ENCODE measurements around the gene DENND4B. TPM values are rescaled to one million over a fixed set of nuclear protein-coding genes. Genes with fewer than 3 reads are reported as not detected.

DENND4B gene
- total RNA-seq (2022; extraction: Qiagen RNA extraction) = 26.8 to 35.4 TPM (median 31.5 TPM) in 5 replicates

GRCh38 chr1:153946622-153947241 lies at the start of gene DENND4B:
TSS of gene DENND4B (minus strand) at chr1:153946718. CDS start at chr1:153944374, 2,344 bp downstream.

GRCh38 chr1:153990468-153991150 lies 44.1 kb upstream of the DENND4B start, which contains the start of gene RPS27:
TSS of gene RPS27 (plus strand) at chr1:153990762. CDS start at chr1:153990797, 35 bp downstream.

GRCh38 chr1:153985941-153986761 lies 39.6 kb upstream of the DENND4B start, which contains the start of gene RAB13:
TSS of gene RAB13 (minus strand) at chr1:153986339. CDS start at chr1:153986236, 103 bp downstream.

GRCh38 chr1:153977250-153978240 lies 31.0 kb upstream of the DENND4B start, which contains the start of gene JTB:
TSS of gene JTB (minus strand) at chr1:153977674. CDS start at chr1:153977252, 422 bp downstream.

GRCh38 chr1:153967107-153967999 lies 20.8 kb upstream of the DENND4B start, which contains the start of gene CREB3L4:
TSS of gene CREB3L4 (plus strand) at chr1:153967902. CDS start at chr1:153968526, 624 bp downstream.

GRCh38 chr1:153963030-153963849 lies 16.7 kb upstream of the DENND4B start, which contains the start of gene SLC39A1:
TSS of gene SLC39A1 (minus strand) at chr1:153963537. CDS start at chr1:153962715, 822 bp downstream.

GRCh38 chr1:153958111-153958960 lies 11.8 kb upstream of the DENND4B start, which contains the start of gene CRTC2:
TSS of gene CRTC2 (minus strand) at chr1:153958612. CDS start at chr1:153958497, 115 bp downstream.

GRCh38 chr1:153922972-153923925 lies 23.3 kb downstream of the DENND4B start, which contains the start of gene GATAD2B:
TSS of gene GATAD2B (minus strand) at chr1:153922972. CDS start at chr1:153828347, 94,625 bp downstream.

Other genes with a start within 250 kb of the DENND4B start
- 17.0 to 22.0 TPM (median 20.2 TPM) in 5 replicates for gene INTS3, start 218.7 kb downstream of the DENND4B start, total RNA-seq (2022; extraction: Qiagen RNA extraction)
- 1.1 to 2.0 TPM (median 1.5 TPM) in 5 replicates for gene SLC27A3, start 171.3 kb downstream of the DENND4B start, total RNA-seq (2022; extraction: Qiagen RNA extraction)
- 7.4 to 10.2 TPM (median 8.7 TPM) in 5 replicates for gene GATAD2B, start 23.7 kb downstream of the DENND4B start, total RNA-seq (2022; extraction: Qiagen RNA extraction)
- 28.3 to 41.0 TPM (median 39.4 TPM) in 5 replicates for gene CRTC2, start 11.9 kb upstream of the DENND4B start, total RNA-seq (2022; extraction: Qiagen RNA extraction)
- 155 to 163 TPM (median 161 TPM) in 5 replicates for gene SLC39A1, start 16.8 kb upstream of the DENND4B start, total RNA-seq (2022; extraction: Qiagen RNA extraction)
- gene CREB3L4, start 21.2 kb upstream of the DENND4B start, total RNA-seq (2022; extraction: Qiagen RNA extraction) = 9.0 to 10.8 TPM (median 10.0 TPM) in 5 replicates
- gene JTB, start 31.0 kb upstream of the DENND4B start, total RNA-seq (2022; extraction: Qiagen RNA extraction) = 103 to 161 TPM (median 144 TPM) in 5 replicates
- gene RAB13, start 39.6 kb upstream of the DENND4B start, total RNA-seq (2022; extraction: Qiagen RNA extraction) = 128 to 149 TPM (median 134 TPM) in 5 replicates
- 4,364 to 6,762 TPM (median 4,498 TPM) in 5 replicates for gene RPS27, start 44.0 kb upstream of the DENND4B start, total RNA-seq (2022; extraction: Qiagen RNA extraction)
- not detected in 5 replicates for gene NUP210L, start 208.4 kb upstream of the DENND4B start, total RNA-seq (2022; extraction: Qiagen RNA extraction)
- gene TPM3, start 245.4 kb upstream of the DENND4B start, total RNA-seq (2022; extraction: Qiagen RNA extraction) = 457 to 634 TPM (median 478 TPM) in 5 replicates